ENCODE results near the gene PPFIBP1.
A peak's percentile ranks its signal among the peaks of the same experiment; 100 is the strongest.

PPFIBP1 gene

GRCh38 chr12:27523642-27524493, at the start of gene PPFIBP1:
Gene PPFIBP1 (plus strand): TSS chr12:27524206. CDS start chr12:27633397, 109,191 bp downstream.
- DNase-seq (ENCODE audit: low read depth) = peak; percentile 98
- H3K4me1 ChIP-seq (ENCODE audit: control insufficient read depth, insufficient read depth, low read length) = peaks cover 33% of the 10 kb centered on the region
- H3K27me3 ChIP-seq (replicated peaks; ENCODE audit: control insufficient read depth, insufficient read depth, low read length) = no peaks in the 10 kb centered on the region
- peak within 1 kb of the TSS; percentile 95 for H3K9ac ChIP-seq (ENCODE audit: low read length)
- peak within 1 kb of the TSS; percentile 94 for H3K4me3 ChIP-seq (ENCODE audit: low read length)
- no peaks in the 10 kb centered on the region for H3K36me3 ChIP-seq (ENCODE audit: control insufficient read depth, insufficient read depth, low read length, severe bottlenecking)
- no peaks in the 10 kb centered on the region for H3K9me3 ChIP-seq (ENCODE audit: control insufficient read depth, low read length)

GRCh38 chr12:27474344-27474743, 49.7 kb upstream of the PPFIBP1 start:
- DNase-seq (ENCODE audit: low read depth) = peak; percentile 74
- H3K4me3 ChIP-seq (ENCODE audit: low read length) = peak overlapping the region; percentile 8
- H3K27me3 ChIP-seq (replicated peaks; ENCODE audit: control insufficient read depth, insufficient read depth, low read length) = no peaks in the 10 kb centered on the region
- H3K36me3 ChIP-seq (ENCODE audit: control insufficient read depth, insufficient read depth, low read length, severe bottlenecking) = no peaks in the 10 kb centered on the region
- H3K4me1 ChIP-seq (ENCODE audit: control insufficient read depth, insufficient read depth, low read length) = peaks cover 15% of the 10 kb centered on the region
- H3K9ac ChIP-seq (ENCODE audit: low read length) = no peak overlapping the region
- H3K9me3 ChIP-seq (ENCODE audit: control insufficient read depth, low read length) = peaks cover 26% of the 10 kb centered on the region

- Histone ChIP-seq H3K4me3 (ENCODE audit: low read length) (peak overlapping the region; percentile 34), H3K9me3 (ENCODE audit: control insufficient read depth, low read length) (peaks cover 26% of the 10 kb centered on the region), H3K27me3 (replicated peaks; ENCODE audit: control insufficient read depth, insufficient read depth, low read length) (no peaks in the 10 kb centered on the region), H3K4me1 (ENCODE audit: control insufficient read depth, insufficient read depth, low read length) (peaks cover 15% of the 10 kb centered on the region), H3K36me3 (ENCODE audit: control insufficient read depth, insufficient read depth, low read length, severe bottlenecking) (no peaks in the 10 kb centered on the region), H3K9ac (ENCODE audit: low read length) (no peak overlapping the region)
- no peak for DNase-seq (ENCODE audit: low read depth)
Observed at GRCh38 chr12:27477049-27477448, 47.0 kb upstream of the PPFIBP1 start.

GRCh38 chr12:27478949-27479348, 45.1 kb upstream of the PPFIBP1 start:
- no peak for DNase-seq (ENCODE audit: low read depth)
- Histone ChIP-seq H3K4me1 (ENCODE audit: control insufficient read depth, insufficient read depth, low read length) (peaks cover 9% of the 10 kb centered on the region), H3K27me3 (replicated peaks; ENCODE audit: control insufficient read depth, insufficient read depth, low read length) (no peaks in the 10 kb centered on the region), H3K4me3 (ENCODE audit: low read length) (no peak overlapping the region), H3K9me3 (ENCODE audit: control insufficient read depth, low read length) (peaks cover 26% of the 10 kb centered on the region), H3K36me3 (ENCODE audit: control insufficient read depth, insufficient read depth, low read length, severe bottlenecking) (no peaks in the 10 kb centered on the region), H3K9ac (ENCODE audit: low read length) (no peak overlapping the region)

- Histone ChIP-seq H3K4me3 (ENCODE audit: low read length) (no peak overlapping the region), H3K9me3 (ENCODE audit: control insufficient read depth, low read length) (peaks cover 26% of the 10 kb centered on the region), H3K27me3 (replicated peaks; ENCODE audit: control insufficient read depth, insufficient read depth, low read length) (no peaks in the 10 kb centered on the region), H3K9ac (ENCODE audit: low read length) (no peak overlapping the region), H3K36me3 (ENCODE audit: control insufficient read depth, insufficient read depth, low read length, severe bottlenecking) (no peaks in the 10 kb centered on the region), H3K4me1 (ENCODE audit: control insufficient read depth, insufficient read depth, low read length) (no peaks in the 10 kb centered on the region)
- DNase-seq (ENCODE audit: low read depth) = no peak
Observed at GRCh38 chr12:27480016-27480415, 44.0 kb upstream of the PPFIBP1 start.

- no peaks in the 10 kb centered on the region for H3K27me3 ChIP-seq (replicated peaks; ENCODE audit: control insufficient read depth, insufficient read depth, low read length)
- H3K9ac ChIP-seq (ENCODE audit: low read length) = no peak overlapping the region
- peak; percentile 30 for DNase-seq (ENCODE audit: low read depth)
- H3K9me3 ChIP-seq (ENCODE audit: control insufficient read depth, low read length) = no peaks in the 10 kb centered on the region
- H3K4me1 ChIP-seq (ENCODE audit: control insufficient read depth, insufficient read depth, low read length) = no peaks in the 10 kb centered on the region
- H3K4me3 ChIP-seq (ENCODE audit: low read length) = no peak overlapping the region
- H3K36me3 ChIP-seq (ENCODE audit: control insufficient read depth, insufficient read depth, low read length, severe bottlenecking) = no peaks in the 10 kb centered on the region
Observed at GRCh38 chr12:27486961-27487360, 37.0 kb upstream of the PPFIBP1 start.

- Histone ChIP-seq H3K4me3 (ENCODE audit: low read length) (no peak overlapping the region), H3K9ac (ENCODE audit: low read length) (no peak overlapping the region), H3K36me3 (ENCODE audit: control insufficient read depth, insufficient read depth, low read length, severe bottlenecking) (no peaks in the 10 kb centered on the region), H3K4me1 (ENCODE audit: control insufficient read depth, insufficient read depth, low read length) (no peaks in the 10 kb centered on the region), H3K9me3 (ENCODE audit: control insufficient read depth, low read length) (no peaks in the 10 kb centered on the region), H3K27me3 (replicated peaks; ENCODE audit: control insufficient read depth, insufficient read depth, low read length) (no peaks in the 10 kb centered on the region)
- DNase-seq (ENCODE audit: low read depth) = no peak
Observed at GRCh38 chr12:27488479-27488878, 35.5 kb upstream of the PPFIBP1 start.

- H3K36me3 ChIP-seq (ENCODE audit: control insufficient read depth, insufficient read depth, low read length, severe bottlenecking) = no peaks in the 10 kb centered on the region
- no peak overlapping the region for H3K9ac ChIP-seq (ENCODE audit: low read length)
- H3K27me3 ChIP-seq (replicated peaks; ENCODE audit: control insufficient read depth, insufficient read depth, low read length) = no peaks in the 10 kb centered on the region
- H3K9me3 ChIP-seq (ENCODE audit: control insufficient read depth, low read length) = no peaks in the 10 kb centered on the region
- DNase-seq (ENCODE audit: low read depth) = no peak
- no peak overlapping the region for H3K4me3 ChIP-seq (ENCODE audit: low read length)
- H3K4me1 ChIP-seq (ENCODE audit: control insufficient read depth, insufficient read depth, low read length) = no peaks in the 10 kb centered on the region
Observed at GRCh38 chr12:27491226-27491625, 32.8 kb upstream of the PPFIBP1 start.

- H3K9ac ChIP-seq (ENCODE audit: low read length) = no peak overlapping the region
- no peaks in the 10 kb centered on the region for H3K27me3 ChIP-seq (replicated peaks; ENCODE audit: control insufficient read depth, insufficient read depth, low read length)
- no peaks in the 10 kb centered on the region for H3K36me3 ChIP-seq (ENCODE audit: control insufficient read depth, insufficient read depth, low read length, severe bottlenecking)
- H3K9me3 ChIP-seq (ENCODE audit: control insufficient read depth, low read length) = no peaks in the 10 kb centered on the region
- DNase-seq (ENCODE audit: low read depth) = no peak
- no peaks in the 10 kb centered on the region for H3K4me1 ChIP-seq (ENCODE audit: control insufficient read depth, insufficient read depth, low read length)
- no peak overlapping the region for H3K4me3 ChIP-seq (ENCODE audit: low read length)
Observed at GRCh38 chr12:27493260-27493940, 30.6 kb upstream of the PPFIBP1 start.

- H3K4me3 ChIP-seq (ENCODE audit: low read length) = no peak overlapping the region
- no peak overlapping the region for H3K9ac ChIP-seq (ENCODE audit: low read length)
- H3K36me3 ChIP-seq (ENCODE audit: control insufficient read depth, insufficient read depth, low read length, severe bottlenecking) = no peaks in the 10 kb centered on the region
- no peaks in the 10 kb centered on the region for H3K4me1 ChIP-seq (ENCODE audit: control insufficient read depth, insufficient read depth, low read length)
- H3K9me3 ChIP-seq (ENCODE audit: control insufficient read depth, low read length) = no peaks in the 10 kb centered on the region
- no peak for DNase-seq (ENCODE audit: low read depth)
- no peaks in the 10 kb centered on the region for H3K27me3 ChIP-seq (replicated peaks; ENCODE audit: control insufficient read depth, insufficient read depth, low read length)
Observed at GRCh38 chr12:27497446-27497845, 26.6 kb upstream of the PPFIBP1 start.

GRCh38 chr12:27498149-27498548, 25.9 kb upstream of the PPFIBP1 start:
- no peak overlapping the region for H3K9ac ChIP-seq (ENCODE audit: low read length)
- no peak for DNase-seq (ENCODE audit: low read depth)
- no peak overlapping the region for H3K4me3 ChIP-seq (ENCODE audit: low read length)
- no peaks in the 10 kb centered on the region for H3K36me3 ChIP-seq (ENCODE audit: control insufficient read depth, insufficient read depth, low read length, severe bottlenecking)
- H3K4me1 ChIP-seq (ENCODE audit: control insufficient read depth, insufficient read depth, low read length) = no peaks in the 10 kb centered on the region
- H3K27me3 ChIP-seq (replicated peaks; ENCODE audit: control insufficient read depth, insufficient read depth, low read length) = no peaks in the 10 kb centered on the region
- H3K9me3 ChIP-seq (ENCODE audit: control insufficient read depth, low read length) = no peaks in the 10 kb centered on the region
